Panc1 (cell line): ENCODE results near the gene MCEE.

ENCODE experiments used
- POLR2AphosphoS5 ChIP-seq: IDR thresholded peaks from 2 replicates; pipeline ENCODE4 v1.6.1; 2012; ENCODE audit warnings: mild to moderate bottlenecking, low read depth, low read length, moderate library complexity
- SIN3A ChIP-seq: IDR thresholded peaks from 2 replicates; pipeline ENCODE4 v1.6.1; 2012; ENCODE audit warnings: low read depth, mild to moderate bottlenecking, low read length, moderate library complexity, borderline replicate concordance; ENCODE audit not compliant: insufficient read depth
- TF ChIP-seq, protein P1 (sequence below): fragments of 450-650 bp; IDR thresholded peaks from 2 replicates; pipeline ENCODE4 v1.5.1; 2017; ENCODE audit warnings: mild to moderate bottlenecking

- TF ChIP-seq, protein P1, sequence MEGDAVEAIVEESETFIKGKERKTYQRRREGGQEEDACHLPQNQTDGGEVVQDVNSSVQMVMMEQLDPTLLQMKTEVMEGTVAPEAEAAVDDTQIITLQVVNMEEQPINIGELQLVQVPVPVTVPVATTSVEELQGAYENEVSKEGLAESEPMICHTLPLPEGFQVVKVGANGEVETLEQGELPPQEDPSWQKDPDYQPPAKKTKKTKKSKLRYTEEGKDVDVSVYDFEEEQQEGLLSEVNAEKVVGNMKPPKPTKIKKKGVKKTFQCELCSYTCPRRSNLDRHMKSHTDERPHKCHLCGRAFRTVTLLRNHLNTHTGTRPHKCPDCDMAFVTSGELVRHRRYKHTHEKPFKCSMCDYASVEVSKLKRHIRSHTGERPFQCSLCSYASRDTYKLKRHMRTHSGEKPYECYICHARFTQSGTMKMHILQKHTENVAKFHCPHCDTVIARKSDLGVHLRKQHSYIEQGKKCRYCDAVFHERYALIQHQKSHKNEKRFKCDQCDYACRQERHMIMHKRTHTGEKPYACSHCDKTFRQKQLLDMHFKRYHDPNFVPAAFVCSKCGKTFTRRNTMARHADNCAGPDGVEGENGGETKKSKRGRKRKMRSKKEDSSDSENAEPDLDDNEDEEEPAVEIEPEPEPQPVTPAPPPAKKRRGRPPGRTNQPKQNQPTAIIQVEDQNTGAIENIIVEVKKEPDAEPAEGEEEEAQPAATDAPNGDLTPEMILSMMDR = no peak; the same call in 1 of the 2 replicates
- no peak for TF ChIP-seq POLR2AphosphoS5
- no peak for TF ChIP-seq SIN3A
These were observed 59.5 kb downstream of the MCEE start for GRCh38 chr2:71070294-71071093.
